GM18499 (cell line): ENCODE data around the gene KRTAP9-9.
"Not testable (repeated sequence)": the region's sequence is repeated elsewhere in the genome, so short reads cannot be mapped to it uniquely, and the experiment has no call there.

Experiments
- ATAC-seq: cut with Tn5 transposase; IDR thresholded peaks from one replicate; pipeline ENCODE4 v1.9.1; 2021; ENCODE audit warnings: moderate number of reproducible peaks; ENCODE audit not compliant: insufficient read depth, unreplicated experiment

The KRTAP9-9 gene

GRCh38 chr17:41263212-41263611 lies 8.0 kb downstream of the KRTAP9-9 start:
- no peak for ATAC-seq

GRCh38 chr17:41264599-41264998 lies 9.4 kb downstream of the KRTAP9-9 start:
- ATAC-seq = no peak

GRCh38 chr17:41265078-41265477 lies 9.9 kb downstream of the KRTAP9-9 start, which contains the start of gene KRTAP9-6:
KRTAP9-6 (plus strand) TSS chr17:41265378; CDS start chr17:41265378, 0 bp downstream.
- no peak for ATAC-seq

- no peak for ATAC-seq
Observed at GRCh38 chr17:41267711-41268110, 12.5 kb downstream of the KRTAP9-9 start.

GRCh38 chr17:41271323-41271722 lies 16.1 kb downstream of the KRTAP9-9 start:
- not testable (repeated sequence) for ATAC-seq

GRCh38 chr17:41271858-41272257 lies 16.7 kb downstream of the KRTAP9-9 start:
- no peak for ATAC-seq

GRCh38 chr17:41275648-41276190 lies 20.5 kb downstream of the KRTAP9-9 start, which contains the start of gene KRTAP9-7:
KRTAP9-7 (plus strand) TSS chr17:41275698; CDS start chr17:41275698, 0 bp downstream.
- ATAC-seq = not testable (repeated sequence)

GRCh38 chr17:41278176-41278955 lies 23.2 kb downstream of the KRTAP9-9 start:
- ATAC-seq = no peak

GRCh38 chr17:41284043-41284442 lies 28.9 kb downstream of the KRTAP9-9 start:
- ATAC-seq = no peak

GRCh38 chr17:41284546-41284945 lies 29.4 kb downstream of the KRTAP9-9 start:
- no peak for ATAC-seq

GRCh38 chr17:41287050-41287449 lies 31.9 kb downstream of the KRTAP9-9 start:
- no peak for ATAC-seq

- no peak for ATAC-seq
Observed at GRCh38 chr17:41294016-41294415, 38.8 kb downstream of the KRTAP9-9 start.

GRCh38 chr17:41296846-41297245 lies 41.7 kb downstream of the KRTAP9-9 start:
- no peak for ATAC-seq

- no peak for ATAC-seq
Observed at GRCh38 chr17:41298458-41299135, 43.4 kb downstream of the KRTAP9-9 start.

- ATAC-seq = no peak
Observed at GRCh38 chr17:41301204-41301790, 46.1 kb downstream of the KRTAP9-9 start.

- ATAC-seq = no peak
Observed at GRCh38 chr17:41301916-41302901, 47.0 kb downstream of the KRTAP9-9 start, which contains the start of gene KRTAP29-1. KRTAP29-1 (minus strand) TSS chr17:41302851; CDS start chr17:41302851, 0 bp downstream.

- ATAC-seq = no peak
Observed at GRCh38 chr17:41302981-41303380, 47.8 kb downstream of the KRTAP9-9 start.

- ATAC-seq = no peak
Observed at GRCh38 chr17:41304091-41304490, 48.9 kb downstream of the KRTAP9-9 start.
